Neuron (in vitro differentiated cells): ENCODE results near the gene MYO18A.
"Not testable (repeated sequence)": the region's sequence is repeated elsewhere in the genome, so short reads cannot be mapped to it uniquely, and the experiment has no call there.

Experiments
- H2AFZ ChIP-seq: one replicate; pipeline ENCODE4 v1.6.1; 2013; ENCODE audit warnings: low read depth, mild to moderate bottlenecking, inconsistent platforms, low read length, moderate library complexity
- H3K27me3 ChIP-seq: one replicate; pipeline ENCODE4 v1.6.1; 2013; ENCODE audit warnings: low read length; ENCODE audit not compliant: insufficient read depth
- H3K36me3 ChIP-seq: one replicate; pipeline ENCODE4 v1.6.1; 2013; ENCODE audit warnings: low read length; ENCODE audit not compliant: insufficient read depth
- H3K4me1 ChIP-seq: one replicate; pipeline ENCODE4 v1.6.1; 2013; ENCODE audit warnings: low read length; ENCODE audit not compliant: insufficient read depth
- H3K4me3 ChIP-seq: 2 replicates; pipeline ENCODE4 v1.5.1; 2013; ENCODE audit warnings: mild to moderate bottlenecking, low read length, moderate library complexity
- H3K9me3 ChIP-seq: one replicate; pipeline ENCODE4 v1.6.1; 2013; ENCODE audit warnings: low read length

The MYO18A gene

DNA sequence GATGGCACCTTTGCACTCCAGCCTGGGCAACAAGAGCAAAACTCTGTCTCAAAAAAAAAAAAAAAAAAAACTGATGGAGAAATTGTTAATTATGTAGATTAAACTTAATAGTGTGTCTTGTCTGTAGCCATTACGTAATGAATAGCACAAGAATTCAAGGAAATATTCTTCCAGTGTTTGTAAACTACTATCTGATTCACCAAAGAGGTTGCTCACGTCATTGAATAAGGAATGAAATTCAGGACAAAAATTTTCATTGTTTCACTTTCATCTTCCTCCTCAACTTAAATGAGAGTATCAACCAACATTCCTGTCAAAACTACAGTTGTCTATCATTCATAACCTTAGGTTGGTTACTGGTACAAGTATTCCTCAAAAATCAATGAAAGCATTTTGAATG lies 30.7 kb upstream of the MYO18A start:
- no peak overlapping the region for H3K4me3 ChIP-seq
- H3K4me1 ChIP-seq, result peaks cover 11% of the 10 kb centered on the region
- H3K9me3 ChIP-seq, result no peaks in the 10 kb centered on the region
- no peaks in the 10 kb centered on the region for H3K27me3 ChIP-seq
- no peak overlapping the region for H2AFZ ChIP-seq
- H3K36me3 ChIP-seq, result no peaks in the 10 kb centered on the region

DNA sequence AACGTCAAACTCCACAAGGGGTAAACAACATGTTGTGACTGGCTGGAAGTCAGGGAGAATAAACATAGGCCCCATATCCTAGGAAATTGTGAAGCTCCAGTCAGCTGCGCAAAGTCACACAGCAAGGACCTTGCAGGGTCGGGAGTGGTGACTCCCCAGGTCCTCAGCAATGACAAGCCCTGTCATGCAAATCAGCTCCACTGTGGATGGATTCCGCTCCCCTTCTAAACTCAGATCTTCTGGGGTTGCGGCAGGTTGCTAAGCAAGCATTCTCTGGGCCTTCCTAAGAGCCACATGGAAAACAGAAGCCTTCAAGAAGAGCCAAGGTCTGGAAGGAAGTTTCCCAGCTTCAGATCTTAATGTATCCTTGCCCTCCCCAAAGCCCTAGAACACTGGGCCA lies 28.9 kb upstream of the MYO18A start:
- Histone ChIP-seq H2AFZ (no peak overlapping the region), H3K9me3 (no peaks in the 10 kb centered on the region), H3K4me1 (peaks cover 11% of the 10 kb centered on the region), H3K36me3 (no peaks in the 10 kb centered on the region), H3K27me3 (no peaks in the 10 kb centered on the region), H3K4me3 (no peak overlapping the region)

DNA sequence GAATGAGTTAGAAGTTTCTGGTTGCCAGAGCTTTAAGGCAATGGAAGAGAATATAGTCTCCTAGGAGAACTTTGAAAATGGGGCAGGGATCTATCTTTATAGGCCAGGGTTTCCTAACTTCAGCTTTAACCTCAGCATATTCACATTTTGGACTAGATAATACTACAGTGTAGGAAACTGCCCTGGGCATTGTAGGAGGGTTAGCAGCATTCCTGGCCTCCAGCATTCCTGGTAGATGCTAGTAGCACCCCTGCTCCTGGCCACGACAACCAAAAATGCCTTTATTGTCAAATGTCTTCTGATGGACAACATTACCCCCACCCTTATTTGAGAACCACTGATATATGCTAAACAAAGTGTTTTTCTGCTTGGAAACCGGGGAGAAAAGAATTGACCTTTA lies 27.8 kb upstream of the MYO18A start:
- Histone ChIP-seq H3K27me3 (no peaks in the 10 kb centered on the region), H2AFZ (no peak overlapping the region), H3K4me1 (peaks cover 11% of the 10 kb centered on the region), H3K9me3 (no peaks in the 10 kb centered on the region), H3K36me3 (no peaks in the 10 kb centered on the region), H3K4me3 (no peak overlapping the region)

- H3K36me3 ChIP-seq, result no peaks in the 10 kb centered on the region
- no peak overlapping the region for H2AFZ ChIP-seq
- H3K4me1 ChIP-seq, result peaks cover 11% of the 10 kb centered on the region
- H3K4me3 ChIP-seq, result no peak overlapping the region
- no peaks in the 10 kb centered on the region for H3K27me3 ChIP-seq
- peaks cover 2% of the 10 kb centered on the region for H3K9me3 ChIP-seq
These were observed 24.8 kb upstream of the MYO18A start for GRCh38 chr17:29205047-29205446.

DNA sequence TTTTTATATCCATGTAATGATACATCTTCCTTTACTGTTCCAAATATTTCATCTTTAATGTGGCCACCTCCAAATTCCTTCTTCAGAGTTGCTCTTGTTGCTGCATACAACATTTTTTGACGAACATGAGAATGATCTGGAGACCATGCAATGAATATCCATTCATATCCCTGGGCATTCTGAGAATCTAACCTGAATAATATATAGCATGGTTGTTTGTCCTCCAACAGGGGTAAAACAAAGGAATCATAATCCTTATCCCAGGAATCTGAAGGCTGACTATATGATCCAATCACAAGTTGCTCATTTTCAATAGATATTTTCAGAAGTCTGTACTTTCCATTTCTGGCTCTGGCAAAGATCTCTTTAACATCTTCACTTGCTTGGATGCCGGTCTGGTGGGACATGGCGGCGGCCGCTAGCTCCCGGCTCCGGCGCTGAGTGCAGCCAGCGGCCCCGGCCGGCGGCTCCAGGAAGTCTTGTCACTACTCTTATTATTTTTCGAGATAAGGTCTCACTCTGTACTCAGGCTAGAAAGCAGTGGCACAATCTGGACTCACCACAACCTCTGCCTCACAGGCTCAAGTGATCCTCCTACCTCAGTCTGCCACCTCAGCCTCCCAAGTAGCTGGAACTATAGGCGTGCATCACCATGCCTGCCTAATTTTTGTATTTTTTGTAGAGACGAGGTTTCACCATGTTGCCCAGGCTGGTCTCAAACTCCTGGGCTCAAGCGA lies 24.0 kb upstream of the MYO18A start:
- not testable (repeated sequence) for H3K9me3 ChIP-seq, H2AFZ ChIP-seq, H3K4me1 ChIP-seq, H3K36me3 ChIP-seq, H3K4me3 ChIP-seq, H3K27me3 ChIP-seq

- Histone ChIP-seq H3K36me3 (no peaks in the 10 kb centered on the region), H3K27me3 (no peaks in the 10 kb centered on the region), H2AFZ (no peak overlapping the region), H3K4me3 (no peak overlapping the region), H3K4me1 (no peaks in the 10 kb centered on the region), H3K9me3 (peaks cover 2% of the 10 kb centered on the region)
These were observed 17.5 kb upstream of the MYO18A start for GRCh38 chr17:29197516-29198272.

DNA sequence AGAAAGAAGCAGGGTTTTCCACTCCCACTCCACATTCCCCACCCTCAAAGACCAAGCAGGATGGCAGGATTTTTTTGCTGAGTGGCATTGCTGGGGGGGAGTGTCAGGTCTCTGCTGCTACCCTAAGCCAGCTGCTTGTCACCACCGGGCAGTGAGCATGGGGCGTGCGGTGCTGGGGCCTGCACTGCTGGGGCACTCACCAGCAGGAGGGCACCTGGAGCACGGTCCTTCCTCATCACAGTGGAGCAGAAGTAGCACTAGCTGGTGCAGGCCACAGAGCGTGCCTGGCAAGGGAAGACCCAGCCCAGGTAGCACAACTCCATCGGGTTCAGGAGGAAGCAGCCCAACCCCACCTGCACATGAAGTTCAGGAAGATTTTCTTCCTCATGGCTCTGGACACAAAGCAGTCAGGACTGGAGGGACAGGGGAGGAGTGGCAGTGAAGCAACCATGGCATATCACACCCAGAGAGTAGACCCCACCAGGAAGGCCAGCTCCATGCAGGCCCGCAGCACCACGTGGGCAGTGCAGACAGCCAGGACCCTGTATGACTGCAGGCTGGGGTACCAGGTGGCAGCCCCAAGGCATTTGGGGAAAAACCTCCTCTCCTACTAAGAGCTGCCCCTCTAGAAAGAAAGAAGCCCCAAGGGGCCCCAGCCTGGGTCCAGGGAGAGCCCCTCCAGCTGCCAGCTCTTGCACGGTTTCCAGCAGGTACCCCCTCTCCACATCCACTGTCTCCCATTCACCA lies 16.7 kb upstream of the MYO18A start:
- Histone ChIP-seq H3K27me3 (no peaks in the 10 kb centered on the region), H3K9me3 (peaks cover 2% of the 10 kb centered on the region), H2AFZ (no peak overlapping the region), H3K4me1 (no peaks in the 10 kb centered on the region), H3K4me3 (no peak overlapping the region), H3K36me3 (no peaks in the 10 kb centered on the region)

DNA sequence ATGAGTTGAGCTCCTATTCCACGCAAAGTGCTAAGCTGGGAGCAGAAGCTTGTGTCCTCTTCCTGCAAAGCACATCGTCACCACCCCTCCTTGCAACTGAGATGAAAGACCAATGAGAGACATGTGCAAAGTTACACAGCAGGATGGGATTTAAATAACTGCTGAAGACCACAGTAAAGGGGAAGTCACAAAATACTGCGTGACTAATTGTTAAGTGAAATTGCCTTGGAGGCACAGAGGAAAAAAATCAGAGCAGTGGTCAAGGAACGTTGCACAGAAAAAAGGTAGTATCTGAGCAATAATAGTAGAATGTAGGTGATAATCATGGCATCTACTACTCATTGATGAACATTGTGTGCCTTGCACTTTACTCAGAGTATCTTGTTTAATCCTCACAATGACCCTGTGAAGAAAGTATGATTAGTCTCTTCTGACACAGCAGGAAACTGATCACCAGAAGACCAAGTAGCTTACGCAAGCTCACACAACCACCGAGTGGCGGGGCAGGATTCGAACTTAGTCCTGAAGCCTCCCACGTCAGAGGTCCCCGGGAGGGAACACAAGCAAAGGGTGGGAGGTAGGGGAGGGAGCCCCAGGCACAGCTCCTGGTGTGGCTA lies 15.4 kb upstream of the MYO18A start:
- H3K4me3 ChIP-seq, result no peak overlapping the region
- H3K27me3 ChIP-seq, result no peaks in the 10 kb centered on the region
- H3K9me3 ChIP-seq, result peaks cover 2% of the 10 kb centered on the region
- H3K36me3 ChIP-seq, result no peaks in the 10 kb centered on the region
- no peak overlapping the region for H2AFZ ChIP-seq
- H3K4me1 ChIP-seq, result no peaks in the 10 kb centered on the region

- H3K4me1 ChIP-seq, result no peaks in the 10 kb centered on the region
- no peaks in the 10 kb centered on the region for H3K36me3 ChIP-seq
- H3K4me3 ChIP-seq, result no peak overlapping the region
- H3K9me3 ChIP-seq, result no peaks in the 10 kb centered on the region
- peaks cover 2% of the 10 kb centered on the region for H3K27me3 ChIP-seq
- no peak overlapping the region for H2AFZ ChIP-seq
These were observed 14.5 kb upstream of the MYO18A start for GRCh38 chr17:29194669-29195068.

DNA sequence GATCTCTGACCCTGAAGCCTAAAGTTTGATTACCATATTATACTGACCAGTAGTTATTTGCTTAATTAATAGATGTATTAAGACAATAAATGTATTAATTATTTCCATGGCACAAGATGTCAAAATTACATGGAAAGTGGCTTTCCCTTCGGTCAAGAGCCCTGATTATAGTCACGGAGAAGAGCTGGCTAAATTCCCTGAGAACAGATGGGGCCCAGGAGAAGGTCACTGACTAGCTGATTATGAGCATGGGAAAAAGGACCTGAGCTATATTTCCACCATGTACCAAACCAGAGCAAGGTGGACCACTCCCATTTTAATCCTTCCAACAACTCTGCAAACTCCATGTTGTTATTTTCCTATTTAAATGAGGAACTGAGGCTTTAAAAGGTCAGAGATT lies 12.9 kb upstream of the MYO18A start:
- no peak overlapping the region for H3K4me3 ChIP-seq
- no peaks in the 10 kb centered on the region for H3K36me3 ChIP-seq
- no peaks in the 10 kb centered on the region for H3K4me1 ChIP-seq
- peaks cover 2% of the 10 kb centered on the region for H3K27me3 ChIP-seq
- H2AFZ ChIP-seq, result no peak overlapping the region
- H3K9me3 ChIP-seq, result no peaks in the 10 kb centered on the region

GRCh38 chr17:29190592-29191207 lies 10.5 kb upstream of the MYO18A start:
- H3K4me3 ChIP-seq, result no peak overlapping the region

GRCh38 chr17:29190039-29190438 lies 9.8 kb upstream of the MYO18A start:
- H3K27me3 ChIP-seq, result peaks cover 2% of the 10 kb centered on the region
- no peaks in the 10 kb centered on the region for H3K9me3 ChIP-seq
- no peak overlapping the region for H2AFZ ChIP-seq
- no peaks in the 10 kb centered on the region for H3K4me1 ChIP-seq
- no peak overlapping the region for H3K4me3 ChIP-seq
- H3K36me3 ChIP-seq, result no peaks in the 10 kb centered on the region

More at GRCh38 chr17:29190592-29191207, 10.5 kb upstream of the MYO18A start:
- no peaks in the 10 kb centered on the region for H3K4me1 ChIP-seq
- H3K36me3 ChIP-seq, result no peaks in the 10 kb centered on the region
- H2AFZ ChIP-seq, result no peak overlapping the region
- peaks cover 2% of the 10 kb centered on the region for H3K27me3 ChIP-seq
- H3K9me3 ChIP-seq, result no peaks in the 10 kb centered on the region
